ENCODE measurements around the gene VPS50.

DNA sequence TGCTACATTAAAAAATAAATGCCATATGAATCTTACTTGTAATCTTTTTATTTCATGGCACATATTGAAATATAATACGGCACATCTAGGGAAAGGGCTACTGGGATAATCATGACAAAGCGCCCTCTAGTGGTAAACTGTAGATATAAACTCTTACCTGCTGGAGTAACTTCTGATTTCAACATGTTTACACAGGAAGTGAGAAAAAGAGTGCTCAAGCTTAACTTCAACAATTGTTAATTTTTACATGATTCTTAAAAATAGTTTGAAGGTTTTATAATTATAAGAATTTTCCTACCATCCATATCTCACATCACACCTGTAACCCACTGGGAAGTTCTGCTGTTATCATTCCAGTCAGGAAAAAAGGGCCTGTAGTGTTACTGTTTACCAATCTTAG, 3.9 kb upstream of the VPS50 start:
- TF ChIP-seq, protein P1, sequence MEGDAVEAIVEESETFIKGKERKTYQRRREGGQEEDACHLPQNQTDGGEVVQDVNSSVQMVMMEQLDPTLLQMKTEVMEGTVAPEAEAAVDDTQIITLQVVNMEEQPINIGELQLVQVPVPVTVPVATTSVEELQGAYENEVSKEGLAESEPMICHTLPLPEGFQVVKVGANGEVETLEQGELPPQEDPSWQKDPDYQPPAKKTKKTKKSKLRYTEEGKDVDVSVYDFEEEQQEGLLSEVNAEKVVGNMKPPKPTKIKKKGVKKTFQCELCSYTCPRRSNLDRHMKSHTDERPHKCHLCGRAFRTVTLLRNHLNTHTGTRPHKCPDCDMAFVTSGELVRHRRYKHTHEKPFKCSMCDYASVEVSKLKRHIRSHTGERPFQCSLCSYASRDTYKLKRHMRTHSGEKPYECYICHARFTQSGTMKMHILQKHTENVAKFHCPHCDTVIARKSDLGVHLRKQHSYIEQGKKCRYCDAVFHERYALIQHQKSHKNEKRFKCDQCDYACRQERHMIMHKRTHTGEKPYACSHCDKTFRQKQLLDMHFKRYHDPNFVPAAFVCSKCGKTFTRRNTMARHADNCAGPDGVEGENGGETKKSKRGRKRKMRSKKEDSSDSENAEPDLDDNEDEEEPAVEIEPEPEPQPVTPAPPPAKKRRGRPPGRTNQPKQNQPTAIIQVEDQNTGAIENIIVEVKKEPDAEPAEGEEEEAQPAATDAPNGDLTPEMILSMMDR (IDR thresholded peaks at IDR 0.05; ENCODE audit: extremely low read depth in 1 of 2, insufficient read depth in 1 of 2, low read depth in 1 of 2, low read length in 2 of 2): peak; percentile 50 to 52
- TF ChIP-seq POLR2A (IDR thresholded peaks at IDR 0.05; ENCODE audit: low read depth, low read length) (no peak), POLR2AphosphoS5 (IDR thresholded peaks at IDR 0.05; ENCODE audit: insufficient read depth, low read depth, low read length) (no peak), MYC (IDR thresholded peaks at IDR 0.05; ENCODE audit: low read depth, low read length) (no peak)
- TF ChIP-seq, protein P2, sequence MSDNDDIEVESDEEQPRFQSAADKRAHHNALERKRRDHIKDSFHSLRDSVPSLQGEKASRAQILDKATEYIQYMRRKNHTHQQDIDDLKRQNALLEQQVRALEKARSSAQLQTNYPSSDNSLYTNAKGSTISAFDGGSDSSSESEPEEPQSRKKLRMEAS (IDR thresholded peaks at IDR 0.05; ENCODE audit: insufficient read depth, insufficient read length): no peak
